GM18517 (cell line): Measurements from ENCODE around the gene SMARCD2.

Experiments used
- ATAC-seq: cut with Tn5 transposase; IDR thresholded peaks from one replicate; pipeline ENCODE4 v1.9.1; 2021; ENCODE audit warnings: mild to moderate bottlenecking, moderate library complexity; ENCODE audit not compliant: unreplicated experiment

Gene SMARCD2

DNA sequence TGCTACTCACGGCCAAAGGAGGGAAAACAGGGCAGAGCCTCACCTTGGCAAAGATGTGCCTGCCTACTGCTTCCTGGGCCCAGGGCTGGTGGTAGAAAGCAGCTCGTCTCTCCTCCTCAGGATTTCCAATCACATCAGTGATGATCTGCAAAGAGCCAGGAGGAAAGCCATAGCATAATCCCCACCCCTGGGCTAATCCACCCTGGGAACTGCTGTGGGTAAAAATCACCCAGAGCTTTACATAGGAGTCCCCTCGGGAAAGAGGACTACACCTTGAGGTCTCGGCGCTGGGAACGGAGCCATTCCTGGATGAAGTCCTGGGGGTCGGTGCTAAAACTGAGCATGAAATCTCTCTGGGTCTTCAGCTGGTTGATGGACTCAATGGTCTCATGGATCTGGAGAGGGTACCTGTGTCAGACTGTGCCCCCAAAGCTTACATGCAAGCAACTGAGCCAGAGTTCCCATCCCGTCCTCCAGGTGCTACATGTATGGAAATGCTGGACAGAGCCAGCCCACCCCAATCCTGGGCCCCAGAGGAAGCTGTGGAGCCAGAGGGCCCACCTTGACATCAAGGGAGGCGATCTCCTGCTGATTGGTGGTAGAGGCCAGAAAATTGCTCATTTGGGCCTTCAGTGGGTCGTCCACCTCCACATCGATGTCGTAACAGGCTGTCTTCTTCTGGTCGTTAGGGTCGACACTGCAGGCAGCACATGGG is 9.3 kb downstream of the SMARCD2 start:
- no peak for ATAC-seq

DNA sequence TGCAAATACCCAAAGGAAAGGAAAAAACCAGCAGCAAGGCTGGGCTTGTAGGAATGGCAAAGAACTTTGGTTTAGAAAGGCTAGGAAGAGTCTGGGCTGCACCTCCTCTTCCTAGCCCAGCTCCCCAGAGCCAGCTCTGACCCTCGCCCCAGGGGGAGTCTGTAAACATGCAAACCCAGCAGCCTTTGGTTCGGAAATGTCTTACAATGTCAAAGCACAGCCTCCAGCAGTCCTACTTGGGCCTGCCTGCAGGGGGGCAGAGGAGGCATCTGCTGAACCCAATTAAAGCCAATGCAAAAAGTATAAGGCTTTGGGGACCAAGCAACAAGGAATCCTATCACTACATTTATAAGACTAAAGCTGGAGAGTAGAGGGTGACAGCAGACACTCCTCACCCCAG is 10.0 kb downstream of the SMARCD2 start:
- no peak for ATAC-seq

DNA sequence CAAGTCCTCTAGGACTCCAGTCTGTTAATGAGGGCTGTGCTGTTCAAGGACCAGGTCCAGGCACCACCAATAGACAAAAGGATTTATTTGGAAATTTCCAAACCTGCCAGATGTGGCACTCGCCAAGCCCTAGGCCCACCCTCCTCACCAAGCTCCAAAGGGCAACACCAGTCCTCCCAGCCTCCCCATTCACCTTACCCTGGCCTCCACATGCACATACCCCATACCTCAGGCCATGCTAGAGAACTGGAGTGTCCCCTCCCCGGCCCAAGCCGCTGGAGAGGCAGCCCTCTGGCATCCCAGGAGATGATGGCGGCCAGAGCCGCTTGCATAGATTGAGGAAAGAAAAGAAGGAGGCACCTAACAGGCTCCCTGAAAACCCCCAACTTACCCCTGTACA is 10.5 kb downstream of the SMARCD2 start:
- ATAC-seq: no peak

GRCh38 chr17:63831505-63831904 is 11.0 kb downstream of the SMARCD2 start:
- ATAC-seq: no peak

GRCh38 chr17:63830904-63831491 is 11.5 kb downstream of the SMARCD2 start:
- no peak for ATAC-seq

DNA sequence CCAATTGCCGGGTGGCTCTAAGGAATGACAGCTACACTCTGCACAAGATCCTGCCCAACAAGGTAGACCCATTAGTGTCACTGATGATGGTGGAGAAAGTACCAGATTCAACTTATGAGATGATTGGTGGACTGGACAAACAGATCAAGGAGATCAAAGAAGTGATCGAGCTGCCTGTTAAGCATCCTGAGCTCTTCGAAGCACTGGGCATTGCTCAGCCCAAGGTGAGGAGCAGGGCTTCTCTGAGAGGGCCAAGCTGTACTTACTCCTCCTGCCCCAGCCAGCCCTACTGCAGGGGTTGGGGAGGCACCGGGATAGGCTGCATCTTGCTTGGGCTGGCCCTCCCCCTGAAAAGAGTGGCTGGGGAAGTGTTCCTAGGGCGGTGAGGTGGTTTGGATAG is 12.2 kb downstream of the SMARCD2 start:
- no peak for ATAC-seq

DNA sequence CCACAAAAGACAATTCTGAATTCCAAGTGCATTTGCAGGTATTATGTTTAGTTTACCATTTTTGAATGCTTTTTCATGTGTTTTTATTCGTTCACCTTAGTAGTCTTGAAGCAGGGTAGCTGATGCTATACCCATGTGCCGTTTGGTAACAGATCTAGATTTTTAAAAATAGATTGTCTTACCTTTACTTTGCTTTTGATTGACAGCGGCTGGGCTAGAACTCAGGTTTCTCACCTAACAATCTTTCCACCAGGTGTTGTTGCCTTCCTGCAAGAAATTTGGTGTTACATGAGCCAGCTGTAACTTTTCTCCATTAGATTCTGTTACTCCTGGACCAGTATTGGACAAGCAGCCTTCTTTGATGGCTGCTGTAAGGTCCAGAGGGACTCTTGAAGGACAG is 13.5 kb downstream of the SMARCD2 start:
- ATAC-seq: no peak

DNA sequence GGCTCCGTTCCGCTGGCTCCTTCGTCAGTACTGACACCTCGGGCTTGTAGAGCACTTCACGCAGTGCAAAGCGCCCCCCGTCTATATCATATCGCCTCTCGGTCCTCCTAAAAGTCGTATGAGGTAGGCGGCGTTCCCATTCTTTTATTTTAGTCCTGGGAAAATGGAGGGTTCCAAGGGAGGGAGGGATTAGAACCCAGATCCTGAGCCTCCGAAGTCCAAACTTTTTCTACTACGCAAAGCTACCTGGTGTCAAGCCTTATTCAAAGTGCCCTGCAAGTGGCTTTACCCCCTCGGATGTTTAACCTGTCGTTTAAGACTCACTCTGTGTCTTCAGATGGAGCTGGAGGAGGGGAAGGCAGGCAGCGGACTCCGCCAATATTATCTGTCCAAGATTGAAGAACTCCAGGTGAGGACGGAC is 14.7 kb downstream of the SMARCD2 start:
- ATAC-seq: no peak

GRCh38 chr17:63827002-63827800 is 15.3 kb downstream of the SMARCD2 start, which contains the start of the genes FTSJ3 and PSMC5:
TSS of gene FTSJ3 (minus strand) at chr17:63827663. CDS start at chr17:63826902, 761 bp downstream.
TSS of gene PSMC5 (plus strand) at chr17:63827431. CDS start at chr17:63827491, 60 bp downstream.
- ATAC-seq: peak; percentile 82

GRCh38 chr17:63826468-63827001 is 15.9 kb downstream of the SMARCD2 start:
- peak; percentile 5 for ATAC-seq

- no peak for ATAC-seq
Observed at GRCh38 chr17:63824362-63824761, 18.1 kb downstream of the SMARCD2 start.

DNA sequence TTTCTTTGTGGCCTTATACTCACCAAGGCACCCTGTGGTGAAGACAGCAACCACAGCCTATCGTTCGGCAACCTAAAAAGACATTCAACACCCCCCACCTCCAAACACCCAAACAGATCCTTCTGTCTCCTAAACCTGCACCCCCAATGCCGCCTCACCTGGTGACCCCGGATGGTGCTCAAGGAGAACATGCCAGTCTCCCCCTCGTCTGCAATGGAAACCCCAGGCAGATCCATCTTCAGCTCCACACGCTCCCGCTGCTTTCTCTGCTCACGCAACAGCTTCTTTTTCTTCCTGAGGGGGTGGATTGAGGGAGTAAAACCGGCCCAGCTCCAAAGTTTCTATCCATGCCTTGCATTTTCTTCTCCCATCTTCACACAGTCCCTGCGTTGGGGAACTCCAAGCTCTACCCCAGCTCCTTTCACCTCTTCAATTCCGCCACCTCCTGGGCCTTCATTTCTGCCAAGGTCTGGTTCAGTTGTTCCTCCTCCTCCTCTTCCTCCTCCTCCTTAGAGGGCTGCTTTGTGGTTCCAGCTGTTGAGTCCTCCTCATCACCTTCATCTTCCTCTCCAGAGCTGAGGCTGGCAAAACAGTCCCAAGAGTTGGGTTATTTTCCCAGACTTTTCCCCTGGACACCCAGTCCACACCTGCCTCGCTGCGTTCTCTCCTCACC is 18.7 kb downstream of the SMARCD2 start:
- ATAC-seq: no peak

DNA sequence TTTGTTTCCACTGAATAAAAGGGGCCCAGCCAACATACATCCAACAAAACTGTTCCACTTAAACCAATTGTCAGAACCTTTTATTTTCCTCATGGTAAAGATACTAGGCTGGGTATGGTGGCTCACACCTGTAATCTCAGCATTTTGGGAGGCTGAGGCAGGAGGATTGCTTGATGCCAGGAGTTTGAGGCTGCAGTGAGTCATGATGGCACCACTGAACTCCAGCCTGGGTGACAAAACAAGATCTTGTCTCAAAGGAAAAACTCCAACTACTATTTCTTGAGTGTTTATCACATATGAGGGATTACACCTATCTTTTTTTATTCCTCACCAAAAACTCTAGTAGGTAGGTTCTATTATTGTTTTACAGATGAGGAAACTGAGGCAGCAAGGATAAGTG is 19.9 kb downstream of the SMARCD2 start:
- no peak for ATAC-seq

DNA sequence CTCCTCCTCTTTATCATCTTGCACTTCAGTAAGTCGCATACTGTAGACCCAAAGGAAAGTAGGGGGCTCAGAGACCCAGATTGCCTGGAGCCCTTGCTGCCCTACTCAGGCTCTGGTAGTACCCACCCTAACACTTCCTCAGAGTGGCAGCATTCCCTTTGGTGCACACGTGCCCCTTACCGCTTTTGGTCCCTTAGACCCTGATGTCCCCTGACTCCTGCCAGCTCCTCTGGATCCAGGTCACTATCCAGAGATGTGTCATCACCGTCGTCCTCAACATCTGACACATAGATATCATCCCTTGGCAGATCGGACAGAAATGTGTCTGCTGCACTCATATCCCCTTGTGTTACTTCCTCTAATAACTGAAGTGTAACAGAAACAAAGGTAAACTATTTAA is 20.7 kb downstream of the SMARCD2 start:
- ATAC-seq: no peak

DNA sequence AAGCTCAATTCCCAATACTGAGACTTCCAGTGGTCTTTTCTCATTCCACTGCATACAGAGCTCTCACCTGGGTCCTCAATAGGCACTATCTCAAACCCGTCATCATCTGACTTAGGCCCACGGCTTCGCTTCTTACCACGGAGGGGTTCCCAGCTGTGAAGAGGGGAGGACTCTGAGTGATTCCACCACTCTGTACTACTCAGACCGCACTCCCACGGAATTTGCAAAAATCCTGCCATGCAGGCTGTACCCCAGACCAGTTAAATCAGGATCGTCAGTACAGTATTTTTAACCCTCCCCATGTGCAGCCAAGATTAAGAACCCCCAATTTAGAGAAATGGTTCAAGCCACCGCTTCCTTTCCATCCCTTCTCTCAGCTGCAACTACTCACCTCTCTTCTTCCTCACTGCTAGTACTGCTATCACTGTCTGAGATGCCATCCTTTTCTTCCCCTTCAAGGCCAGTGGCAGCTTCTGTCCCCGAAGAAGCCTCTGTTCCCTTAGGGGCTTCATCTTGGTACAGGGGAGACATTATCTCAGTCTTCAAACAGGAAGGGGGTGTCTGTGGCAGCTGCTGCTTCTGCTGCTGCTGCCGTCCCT is 21.4 kb downstream of the SMARCD2 start:
- ATAC-seq: no peak

- no peak for ATAC-seq
Observed at GRCh38 chr17:63819585-63820537, 22.6 kb downstream of the SMARCD2 start.

DNA sequence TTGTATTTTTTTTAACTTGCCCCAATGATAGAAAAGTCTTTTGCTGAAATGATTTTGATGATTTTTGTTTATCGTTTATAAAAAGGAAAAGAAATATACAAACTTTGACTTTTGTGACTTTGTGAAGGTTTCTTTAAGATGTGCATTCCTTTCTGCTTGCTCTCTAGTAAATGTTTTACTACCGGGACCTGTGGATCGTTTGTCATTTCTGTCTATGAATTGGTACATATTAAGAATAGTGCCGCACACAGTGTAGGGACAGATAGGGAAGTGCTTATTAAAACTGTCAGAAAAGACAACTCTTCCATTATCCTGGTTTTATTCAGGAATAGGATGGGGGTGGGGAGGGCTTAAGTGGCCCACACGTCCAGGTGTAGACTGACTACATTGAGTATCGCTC is 23.4 kb downstream of the SMARCD2 start:
- no peak for ATAC-seq

DNA sequence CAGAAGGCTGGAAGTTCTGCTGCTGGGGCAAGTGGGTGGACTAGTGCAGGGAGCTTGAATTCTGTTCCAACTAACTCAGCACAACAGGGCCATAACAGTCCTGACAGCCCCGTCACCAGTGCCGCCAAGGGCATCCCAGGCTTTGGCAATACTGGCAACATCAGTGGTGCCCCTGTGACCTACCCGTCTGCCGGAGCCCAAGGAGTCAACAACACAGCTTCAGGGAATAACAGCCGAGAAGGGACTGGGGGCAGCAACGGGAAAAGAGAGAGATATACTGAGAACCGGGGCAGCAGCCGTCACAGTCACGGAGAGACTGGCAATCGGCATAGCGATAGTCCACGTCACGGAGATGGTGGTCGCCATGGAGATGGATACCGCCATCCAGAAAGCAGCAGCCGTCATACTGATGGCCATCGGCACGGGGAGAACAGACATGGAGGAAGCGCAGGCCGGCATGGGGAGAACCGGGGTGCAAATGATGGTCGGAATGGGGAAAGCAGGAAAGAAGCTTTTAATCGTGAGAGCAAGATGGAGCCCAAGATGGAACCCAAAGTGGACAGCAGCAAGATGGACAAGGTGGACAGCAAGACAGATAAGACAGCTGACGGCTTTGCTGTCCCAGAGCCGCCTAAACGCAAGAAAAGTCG is 24.6 kb downstream of the SMARCD2 start:
- no peak for ATAC-seq

DNA sequence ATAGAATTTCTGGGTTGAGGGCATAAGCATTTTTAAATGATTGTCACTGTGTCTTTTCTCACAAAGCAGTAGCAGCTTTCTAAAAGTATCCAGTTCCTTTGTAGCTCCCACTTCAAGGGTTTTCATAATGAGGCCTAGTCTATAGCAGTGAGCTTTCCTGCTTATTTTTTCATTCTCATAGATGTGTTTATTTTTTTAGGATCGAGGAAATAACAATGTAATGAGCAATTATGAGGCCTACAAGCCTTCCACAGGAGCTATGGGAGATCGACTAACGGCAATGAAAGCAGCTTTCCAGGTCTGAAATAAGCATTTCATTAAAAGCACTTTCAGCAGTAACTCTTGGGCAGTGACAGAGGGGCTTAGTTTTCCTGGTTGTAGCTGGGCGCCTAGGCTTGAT is 25.8 kb downstream of the SMARCD2 start:
- ATAC-seq: no peak
